Lower leg skin (tissue), 3 donors: ENCODE data around the gene HDAC7.

Experiments used
- CTCF ChIP-seq, 3 donors: fragments of 450-650 bp; IDR thresholded peaks; one replicate each; pipeline ENCODE4 v1.5.1; 2016; ENCODE audit warnings: antibody characterized with exemption in 3 of 3, mild to moderate bottlenecking in 3 of 3, moderate library complexity in 2 of 3
- POLR2A ChIP-seq, 2 donors: fragments of 450-650 bp; IDR thresholded peaks; one replicate each; pipeline ENCODE4 v1.6.1; 2016 to 2017; ENCODE audit warnings: antibody characterized with exemption in 2 of 2, mild to moderate bottlenecking in 1 of 2, moderate library complexity in 1 of 2

GRCh38 chr12:47855502-47855901 is 35.8 kb upstream of the HDAC7 start:
- TF ChIP-seq CTCF (IDR thresholded peaks at IDR 0.05) = no peak
- no peak for TF ChIP-seq POLR2A (IDR thresholded peaks at IDR 0.05)
